Activated CD4-positive, alpha-beta T cell treated with anti-CD3 and anti-CD28 coated beads, Interleukin-2, amount 10 ng/mL, durations not matched to agents 24 days and 14 days (primary cell): ENCODE measurements around the gene AKAP10. TPM values are rescaled to one million over a fixed set of nuclear protein-coding genes. Genes with fewer than 3 reads are reported as not detected.
"Not testable (repeated sequence)": the region's sequence is repeated elsewhere in the genome, so short reads cannot be mapped to it uniquely, and the experiment has no call there.

ENCODE experiments used
- DNase-seq: peaks from one replicate; pipeline ENCODE4 v3.0.0; 2022
- H3K27ac Mint-ChIP-seq: one replicate; pipeline ENCODE4 v1.8.0; 2022; ENCODE audit warnings: mild to moderate bottlenecking, mixed read lengths
- H3K27me3 Mint-ChIP-seq: one replicate; pipeline ENCODE4 v1.8.0; 2022; ENCODE audit warnings: mixed read lengths
- H3K36me3 Mint-ChIP-seq: one replicate; pipeline ENCODE4 v1.8.0; 2022; ENCODE audit warnings: low read depth, mild to moderate bottlenecking, mixed read lengths
- H3K4me1 Mint-ChIP-seq: one replicate; pipeline ENCODE4 v1.8.0; 2021; ENCODE audit warnings: mixed read lengths
- H3K4me3 Mint-ChIP-seq: one replicate; pipeline ENCODE4 v1.8.0; 2022; ENCODE audit warnings: mild to moderate bottlenecking, moderate library complexity, mixed read lengths
- H3K9me3 Mint-ChIP-seq: one replicate; pipeline ENCODE4 v1.8.0; 2021; ENCODE audit warnings: mixed read lengths
- intact Hi-C: fragments of 100-400 bp; cut with micrococcal nuclease; formaldehyde crosslinking; loops from one replicate; pipeline ENCODE4 v1.15.1; 2023
- total RNA-seq: library from RNA; stranded (reverse); gene quantifications from 2 replicates; pipeline ENCODE4 v1.2.3, GENCODE V29; 2022

The AKAP10 gene
- total RNA-seq, 1 donor from 2014 or later = 42.2 TPM

- DNase-seq, H3K27me3 Mint-ChIP-seq, H3K4me3 Mint-ChIP-seq, H3K9me3 Mint-ChIP-seq, intact Hi-C loops, H3K27ac Mint-ChIP-seq: not testable (repeated sequence)
- peaks cover 30% of the 10 kb centered on the region for H3K4me1 Mint-ChIP-seq
- H3K36me3 Mint-ChIP-seq = peaks cover 48% of the 10 kb centered on the region
Measured at GRCh38 chr17:19951411-19951810, 26.2 kb downstream of the AKAP10 start.

DNA sequence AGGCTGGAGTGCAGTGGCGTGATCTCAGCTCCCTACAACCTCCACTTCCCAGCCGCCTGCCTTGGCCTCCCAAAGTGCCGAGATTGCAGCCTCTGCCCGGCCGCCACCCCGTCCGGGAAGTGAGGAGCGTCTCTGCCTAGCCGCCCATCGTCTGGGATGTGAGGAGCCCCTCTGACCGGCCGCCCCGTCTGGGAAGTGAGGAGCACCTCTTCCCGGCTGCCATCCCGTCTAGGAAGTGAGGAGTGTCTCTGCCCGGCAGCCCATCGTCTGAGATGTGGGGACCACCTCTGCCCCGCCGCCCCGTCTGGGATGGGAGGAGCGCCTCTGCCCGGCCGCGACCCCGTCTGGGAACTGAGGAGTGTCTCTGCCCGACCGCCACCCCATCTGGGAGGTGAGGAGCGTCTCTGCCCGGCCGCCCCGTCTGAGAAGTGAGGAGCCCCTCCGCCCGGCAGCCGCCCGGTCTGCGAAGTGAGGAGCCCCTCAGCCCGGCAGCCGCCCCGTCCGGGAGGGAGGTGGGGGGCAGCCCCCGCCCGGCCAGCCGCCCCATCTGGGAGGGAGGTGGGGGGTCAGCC lies 26.9 kb downstream of the AKAP10 start:
- intact Hi-C loops, DNase-seq, H3K27ac Mint-ChIP-seq, H3K27me3 Mint-ChIP-seq, H3K4me3 Mint-ChIP-seq, H3K9me3 Mint-ChIP-seq: not testable (repeated sequence)
- H3K4me1 Mint-ChIP-seq = peaks cover 29% of the 10 kb centered on the region
- H3K36me3 Mint-ChIP-seq = peaks cover 43% of the 10 kb centered on the region

DNA sequence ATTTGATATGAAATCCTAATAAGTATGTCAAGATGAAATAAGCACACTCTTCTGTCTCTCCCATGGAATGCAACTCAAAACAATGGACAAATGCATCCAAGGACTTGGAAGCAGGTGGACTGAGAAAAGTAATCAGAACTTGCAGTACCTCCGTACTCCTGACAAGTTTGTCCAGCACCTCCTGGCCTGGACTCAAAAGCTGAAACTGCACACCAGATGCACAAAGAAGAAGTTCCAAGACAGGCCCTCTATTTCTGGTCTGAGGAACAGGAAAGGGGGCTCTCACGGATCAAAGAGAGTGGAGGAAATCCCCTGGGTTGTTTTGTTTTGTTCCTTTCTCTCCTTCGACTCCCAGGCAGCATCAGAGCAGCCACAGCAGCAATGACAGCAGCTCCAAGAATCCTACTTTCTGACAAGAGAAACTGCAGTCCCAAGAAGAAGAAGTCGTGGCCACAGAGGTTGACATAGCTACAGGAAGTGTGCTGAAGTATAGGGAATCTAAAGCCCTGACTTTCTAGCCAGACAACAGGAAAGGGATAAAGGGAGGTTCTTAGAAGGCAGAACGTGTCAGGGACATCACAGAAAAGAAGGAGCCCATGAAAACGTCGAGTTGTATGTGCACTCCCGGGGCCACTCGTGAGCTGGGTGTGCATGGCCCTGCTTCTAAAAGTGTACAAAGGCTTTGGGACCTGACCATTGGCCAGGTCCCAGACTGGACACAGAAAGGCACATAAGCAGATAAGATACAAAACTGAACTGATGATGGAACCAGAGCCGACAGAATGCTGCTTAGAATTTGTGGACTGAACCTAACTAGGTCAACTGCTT lies 29.3 kb downstream of the AKAP10 start:
- Mint-ChIP-seq H3K36me3 (peaks cover 37% of the 10 kb centered on the region), H3K27me3 (no peaks in the 10 kb centered on the region), H3K4me3 (no peak overlapping the region), H3K4me1 (peaks cover 23% of the 10 kb centered on the region), H3K27ac (peak overlapping the region; percentile 38), H3K9me3 (no peaks in the 10 kb centered on the region)
- intact Hi-C loops = no loop called here
- no peak for DNase-seq

DNA sequence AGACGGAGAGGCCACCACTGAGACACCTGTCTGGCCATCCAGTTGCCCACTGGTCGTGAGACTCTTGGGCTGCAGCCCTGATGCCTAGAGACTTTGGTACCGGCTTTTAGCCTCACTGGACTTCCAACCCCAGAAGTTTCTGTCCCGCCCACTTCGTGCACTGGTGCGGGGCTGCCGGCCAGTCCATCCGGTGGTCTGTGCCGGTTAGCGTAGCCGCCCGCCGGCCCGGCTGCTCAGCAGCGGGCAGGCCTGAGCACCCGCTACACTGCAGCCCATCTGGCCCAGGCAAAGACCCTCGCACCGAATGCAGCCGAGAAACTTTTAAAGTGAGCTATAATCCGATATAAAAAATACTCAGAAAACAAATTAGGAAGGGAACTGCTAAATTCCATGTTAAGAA lies 30.7 kb downstream of the AKAP10 start:
- Mint-ChIP-seq H3K36me3 (peaks cover 30% of the 10 kb centered on the region), H3K4me1 (peaks cover 21% of the 10 kb centered on the region), H3K27ac (no peak overlapping the region), H3K27me3 (no peaks in the 10 kb centered on the region), H3K4me3 (no peak overlapping the region), H3K9me3 (no peaks in the 10 kb centered on the region)
- intact Hi-C loops = no loop called here
- DNase-seq = no peak

DNA sequence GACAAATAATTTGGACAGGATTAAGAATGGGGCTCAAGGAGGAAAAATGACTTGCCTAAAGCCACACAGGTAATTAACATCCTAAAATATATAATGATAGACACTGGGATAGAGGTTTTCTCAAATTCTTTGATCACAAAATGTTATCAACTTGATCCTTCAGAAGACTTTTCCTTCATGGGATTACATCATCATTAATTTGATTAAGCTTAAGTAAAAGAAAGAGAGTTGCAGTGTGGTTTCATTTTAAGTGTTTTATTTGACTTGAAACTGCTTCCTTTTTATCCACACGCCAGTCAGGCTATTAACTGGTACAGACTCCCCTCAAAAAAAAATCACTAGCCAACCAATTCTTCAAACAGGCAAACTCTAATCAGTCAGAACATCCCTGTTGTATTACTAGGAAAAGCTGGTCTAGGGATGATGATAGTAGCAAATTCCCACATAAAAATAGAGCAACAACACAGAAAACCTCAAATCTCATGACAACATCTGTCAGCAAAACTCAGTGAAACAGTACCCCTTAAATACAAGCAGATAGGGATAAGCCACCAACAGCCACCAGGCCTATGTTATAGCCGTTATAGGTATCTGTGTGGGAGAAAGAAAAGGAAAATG lies 32.5 kb downstream of the AKAP10 start:
- H3K27me3 Mint-ChIP-seq = no peaks in the 10 kb centered on the region
- peaks cover 22% of the 10 kb centered on the region for H3K4me1 Mint-ChIP-seq
- no peaks in the 10 kb centered on the region for H3K9me3 Mint-ChIP-seq
- H3K4me3 Mint-ChIP-seq = no peak overlapping the region
- H3K27ac Mint-ChIP-seq = no peak overlapping the region
- H3K36me3 Mint-ChIP-seq = peaks cover 35% of the 10 kb centered on the region
- DNase-seq = no peak
- intact Hi-C loops = no loop called here

- H3K4me1 Mint-ChIP-seq = peaks cover 19% of the 10 kb centered on the region
- no peak overlapping the region for H3K4me3 Mint-ChIP-seq
- intact Hi-C loops = no loop called here
- DNase-seq = no peak
- H3K27ac Mint-ChIP-seq = no peak overlapping the region
- no peaks in the 10 kb centered on the region for H3K27me3 Mint-ChIP-seq
- H3K9me3 Mint-ChIP-seq = no peaks in the 10 kb centered on the region
- peaks cover 42% of the 10 kb centered on the region for H3K36me3 Mint-ChIP-seq
Measured at GRCh38 chr17:19943599-19943998, 34.0 kb downstream of the AKAP10 start.

DNA sequence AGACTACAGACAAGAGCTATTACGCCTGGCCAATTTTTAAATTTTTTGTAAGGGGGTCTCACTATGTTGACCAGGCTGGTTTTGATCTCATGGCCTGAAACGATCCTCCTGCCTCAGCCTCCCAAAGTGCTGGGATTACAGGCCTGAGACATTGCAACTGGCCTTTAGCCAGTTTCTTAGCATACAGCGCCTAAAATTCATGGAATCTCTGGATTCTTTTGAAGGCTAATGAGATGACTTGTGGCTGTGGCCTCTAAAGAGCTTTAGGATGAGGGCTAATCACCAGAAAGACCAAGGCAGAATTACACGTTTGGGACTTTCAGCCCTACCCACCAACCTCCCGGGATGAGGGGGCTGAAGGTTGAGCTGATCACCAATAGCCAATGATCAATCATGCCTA lies 34.6 kb downstream of the AKAP10 start:
- intact Hi-C loops = no loop called here
- Mint-ChIP-seq H3K36me3 (peaks cover 36% of the 10 kb centered on the region), H3K9me3 (no peaks in the 10 kb centered on the region), H3K4me3 (no peak overlapping the region), H3K27ac (no peak overlapping the region), H3K27me3 (no peaks in the 10 kb centered on the region), H3K4me1 (peaks cover 14% of the 10 kb centered on the region)
- DNase-seq = no peak

DNA sequence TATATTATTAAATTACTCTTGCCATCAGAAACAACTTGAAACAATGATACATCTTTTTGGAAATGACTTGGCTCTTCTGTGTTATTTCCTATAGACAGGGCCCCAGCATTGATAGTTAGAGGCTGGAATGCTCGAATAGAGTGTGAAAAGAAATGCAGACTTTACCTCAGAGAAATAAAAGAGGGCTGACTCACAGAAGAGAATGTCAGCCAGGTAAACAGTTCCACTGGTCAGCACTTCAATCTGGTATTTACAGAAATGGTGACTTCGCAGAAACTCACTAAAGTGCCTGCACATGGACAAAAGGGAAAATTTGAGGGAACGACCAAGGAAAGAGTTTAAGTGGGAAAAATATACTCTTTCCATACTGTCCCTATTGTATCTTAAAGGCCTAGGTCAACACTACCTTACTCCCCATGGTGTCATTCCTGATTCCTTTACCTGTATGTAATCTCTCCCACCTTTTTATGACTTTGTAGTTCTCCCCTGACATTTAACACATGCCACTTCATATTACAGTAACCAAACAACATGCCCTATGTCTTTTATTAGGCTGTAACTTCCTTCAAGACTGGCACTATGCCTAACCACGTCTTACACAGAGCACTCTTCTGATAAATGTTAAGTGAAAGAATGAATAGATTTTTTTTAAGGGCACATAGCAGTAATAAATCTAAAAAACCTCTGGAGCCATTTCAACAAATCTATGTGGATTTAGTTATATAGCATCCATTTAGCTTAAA lies 36.7 kb downstream of the AKAP10 start:
- no peak overlapping the region for H3K4me3 Mint-ChIP-seq
- DNase-seq = no peak
- peaks cover 10% of the 10 kb centered on the region for H3K4me1 Mint-ChIP-seq
- intact Hi-C loops = no loop called here
- no peak overlapping the region for H3K27ac Mint-ChIP-seq
- H3K36me3 Mint-ChIP-seq = peaks cover 40% of the 10 kb centered on the region
- H3K27me3 Mint-ChIP-seq = no peaks in the 10 kb centered on the region
- H3K9me3 Mint-ChIP-seq = no peaks in the 10 kb centered on the region

DNA sequence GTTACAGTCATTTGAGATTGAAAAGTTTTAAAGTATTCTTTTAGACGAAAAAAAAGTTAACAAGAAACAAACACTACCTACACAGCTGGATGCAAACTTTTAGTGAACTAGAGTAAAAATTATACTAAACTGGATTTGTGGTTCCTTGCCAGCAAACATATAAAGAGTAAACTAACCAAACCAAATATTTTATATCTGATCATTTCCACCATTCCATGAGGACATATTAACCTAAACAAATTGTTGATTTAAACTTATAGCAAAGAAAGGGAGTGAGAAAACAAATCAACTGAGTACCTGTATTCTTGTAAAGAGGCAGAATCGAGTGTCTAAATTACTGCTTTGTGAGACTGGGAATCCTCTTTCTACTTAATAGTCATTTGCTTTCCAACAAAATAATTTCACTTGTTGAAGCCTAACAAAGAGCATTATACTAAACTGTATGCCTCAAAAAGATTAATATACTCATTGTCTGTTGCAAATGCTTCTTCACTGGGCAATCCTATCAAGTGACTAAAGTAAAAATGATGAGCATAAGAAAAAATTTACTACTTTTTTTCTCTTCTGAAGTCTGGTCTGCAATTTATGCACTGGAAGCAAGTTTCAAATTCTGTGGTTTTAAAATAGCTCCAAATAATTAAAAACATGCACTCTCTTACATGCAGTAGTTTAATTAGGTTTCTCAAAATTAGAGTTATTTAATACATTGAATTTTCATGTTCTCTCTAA lies 37.5 kb downstream of the AKAP10 start:
- H3K36me3 Mint-ChIP-seq = peaks cover 38% of the 10 kb centered on the region
- no peak overlapping the region for H3K4me3 Mint-ChIP-seq
- peaks cover 6% of the 10 kb centered on the region for H3K4me1 Mint-ChIP-seq
- no peaks in the 10 kb centered on the region for H3K27me3 Mint-ChIP-seq
- intact Hi-C loops = no loop called here
- H3K9me3 Mint-ChIP-seq = no peaks in the 10 kb centered on the region
- DNase-seq = no peak
- no peak overlapping the region for H3K27ac Mint-ChIP-seq

DNA sequence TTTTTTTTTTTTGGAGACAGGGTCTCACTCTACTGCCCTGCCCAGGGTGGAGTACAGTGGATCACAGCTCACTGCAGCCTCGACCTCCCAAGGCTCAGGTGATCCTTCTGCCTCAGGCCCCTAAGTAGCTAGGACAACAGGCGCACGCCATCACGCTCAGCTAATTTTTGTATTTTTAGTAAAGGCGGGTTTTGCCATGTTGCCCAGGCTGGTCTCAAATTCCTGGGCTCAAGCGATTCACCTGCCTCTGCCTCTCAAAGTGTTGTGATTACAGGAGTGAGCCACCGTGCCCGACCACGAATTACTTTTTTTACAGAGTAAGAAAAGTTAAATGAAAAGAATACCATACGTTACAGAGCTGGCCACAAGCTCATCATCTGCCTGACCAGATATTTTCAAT lies 38.9 kb downstream of the AKAP10 start:
- Mint-ChIP-seq H3K4me1 (peaks cover 4% of the 10 kb centered on the region), H3K36me3 (peaks cover 34% of the 10 kb centered on the region), H3K27ac (no peak overlapping the region), H3K27me3 (no peaks in the 10 kb centered on the region), H3K4me3 (no peak overlapping the region), H3K9me3 (no peaks in the 10 kb centered on the region)
- intact Hi-C loops = no loop called here
- no peak for DNase-seq

DNA sequence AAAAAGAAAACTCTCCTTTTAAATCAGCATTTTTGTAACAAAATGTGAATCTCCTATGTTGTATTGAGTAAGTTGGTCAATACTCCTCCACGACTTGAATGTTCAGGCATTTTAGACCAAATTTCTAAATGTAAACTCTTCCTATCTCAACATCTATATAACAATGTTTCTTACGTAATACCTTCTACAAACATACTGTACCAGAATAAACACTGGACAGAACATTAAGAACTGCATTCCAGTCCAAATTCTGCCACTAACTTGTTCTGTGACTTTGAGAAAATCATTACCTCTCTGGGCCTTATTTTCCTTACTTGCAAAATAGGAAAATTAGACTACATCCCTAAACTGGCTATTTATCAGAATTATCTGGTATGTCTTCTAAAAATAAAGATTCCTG lies 40.1 kb downstream of the AKAP10 start:
- Mint-ChIP-seq H3K4me3 (no peak overlapping the region), H3K27me3 (no peaks in the 10 kb centered on the region), H3K9me3 (no peaks in the 10 kb centered on the region), H3K27ac (no peak overlapping the region), H3K36me3 (peaks cover 41% of the 10 kb centered on the region), H3K4me1 (peaks cover 2% of the 10 kb centered on the region)
- intact Hi-C loops = no loop called here
- DNase-seq = no peak

DNA sequence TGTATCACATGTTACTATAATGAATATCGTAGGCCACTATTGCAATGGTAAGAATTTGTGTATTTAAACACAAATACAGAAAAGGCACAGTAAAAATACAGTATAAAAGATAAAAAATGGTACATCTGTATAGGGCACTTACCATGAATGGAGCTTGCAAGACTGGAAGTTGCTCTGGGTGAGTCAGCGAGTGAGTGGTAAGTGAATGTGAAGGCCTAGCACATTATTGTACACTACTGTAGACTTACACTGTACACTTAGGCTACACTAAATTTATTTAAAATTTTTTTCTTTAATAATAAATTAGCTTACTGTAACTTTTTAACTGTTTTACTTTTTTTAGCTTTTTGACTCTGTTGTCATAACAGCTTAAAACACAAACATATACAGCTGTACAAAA lies 42.5 kb downstream of the AKAP10 start:
- intact Hi-C loops = no loop called here
- peaks cover 44% of the 10 kb centered on the region for H3K36me3 Mint-ChIP-seq

GRCh38 chr17:19933628-19934027 lies 44.0 kb downstream of the AKAP10 start:
- no peak for DNase-seq
- peaks cover 46% of the 10 kb centered on the region for H3K36me3 Mint-ChIP-seq
- H3K4me3 Mint-ChIP-seq = no peak overlapping the region
- no peaks in the 10 kb centered on the region for H3K9me3 Mint-ChIP-seq
- intact Hi-C loops = no loop called here
- H3K27me3 Mint-ChIP-seq = no peaks in the 10 kb centered on the region
- H3K4me1 Mint-ChIP-seq = peaks cover 5% of the 10 kb centered on the region
- no peak overlapping the region for H3K27ac Mint-ChIP-seq

More for the DNA sequence above, 42.5 kb downstream of the AKAP10 start:
- Mint-ChIP-seq H3K4me1 (peaks cover 1% of the 10 kb centered on the region), H3K27ac (no peak overlapping the region), H3K27me3 (no peaks in the 10 kb centered on the region), H3K4me3 (no peak overlapping the region), H3K9me3 (no peaks in the 10 kb centered on the region)
- no peak for DNase-seq
